GM19351 (cell line): ENCODE results near the gene TMEM191C.
"Not testable (repeated sequence)": the region's sequence is repeated elsewhere in the genome, so short reads cannot be mapped to it uniquely, and the experiment has no call there.

Source experiments
- ATAC-seq: cut with Tn5 transposase; IDR thresholded peaks from one replicate; pipeline ENCODE4 v1.9.1; 2021; ENCODE audit warnings: mild to moderate bottlenecking, moderate library complexity; ENCODE audit not compliant: unreplicated experiment

Gene TMEM191C

DNA sequence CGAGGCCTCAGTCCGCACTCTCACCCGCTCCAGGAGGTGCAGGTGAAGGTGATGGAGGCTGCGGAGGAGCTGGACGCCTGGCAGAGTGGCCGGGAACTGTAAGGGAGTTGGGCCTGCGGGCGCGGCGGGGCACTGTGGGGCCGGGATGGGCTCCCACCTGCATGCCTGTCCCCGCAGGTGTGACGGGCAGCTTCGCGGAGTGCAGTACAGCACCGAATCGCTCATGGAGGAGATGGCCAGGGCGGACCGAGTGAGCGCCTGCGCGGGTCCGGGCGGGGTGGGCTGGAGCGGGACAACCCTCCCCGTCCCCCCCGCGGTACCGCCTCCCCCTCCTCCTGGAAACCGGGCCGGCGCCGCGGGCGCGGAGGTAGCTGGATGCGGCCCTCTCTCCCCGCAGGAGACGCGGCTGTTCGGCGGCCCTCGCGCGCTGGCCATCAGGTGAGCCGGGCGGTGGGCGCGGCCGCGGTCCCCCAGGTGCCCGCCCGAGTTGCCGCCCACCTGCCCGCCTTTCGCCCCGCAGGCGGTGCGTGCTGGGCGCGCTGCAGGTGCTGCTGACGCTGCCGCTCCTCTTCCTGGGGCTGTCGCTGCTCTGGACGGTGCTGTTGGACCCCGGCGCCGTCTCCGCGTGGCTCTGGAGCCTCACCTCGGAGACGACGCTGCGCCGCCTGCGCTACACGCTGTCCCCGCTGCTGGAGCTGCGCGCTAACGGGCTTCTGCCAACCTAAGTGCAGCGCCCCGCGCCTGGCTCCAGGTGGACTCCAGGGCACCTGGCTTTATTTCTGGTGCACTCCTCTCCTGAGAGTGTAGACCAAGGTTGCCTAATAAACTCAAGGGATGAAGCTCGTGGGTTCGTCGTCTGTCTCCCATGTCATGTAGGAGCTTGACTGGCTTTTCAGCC, 2.2 kb downstream of the TMEM191C start:
- not testable (repeated sequence) for ATAC-seq

- ATAC-seq = not testable (repeated sequence)
Observed at GRCh38 chr22:21472984-21473383, 5.8 kb downstream of the TMEM191C start.

- ATAC-seq = not testable (repeated sequence)
Observed at GRCh38 chr22:21473664-21474063, 6.5 kb downstream of the TMEM191C start.

DNA sequence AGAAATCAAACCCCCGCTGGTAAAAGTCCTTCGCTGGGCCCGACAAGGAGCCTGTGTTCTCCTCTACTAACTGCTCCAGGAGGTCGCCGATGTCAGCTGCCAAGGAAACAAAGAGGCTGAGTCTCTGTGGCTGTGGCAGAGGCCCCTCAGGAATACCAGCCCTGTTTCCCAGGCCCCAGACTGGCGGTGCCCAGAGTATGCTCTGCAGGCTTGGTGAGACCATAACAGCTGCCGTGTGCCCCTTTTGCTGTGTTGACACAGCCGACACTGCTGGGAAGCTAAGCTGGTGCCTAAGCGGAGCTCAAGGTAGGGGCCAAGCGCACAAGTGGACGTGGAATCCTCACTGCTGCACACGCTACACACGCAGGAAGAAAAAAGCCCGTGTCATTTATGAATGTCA, 16.9 kb downstream of the TMEM191C start:
- ATAC-seq = not testable (repeated sequence)

GRCh38 chr22:21487723-21488122, 20.5 kb downstream of the TMEM191C start:
- not testable (repeated sequence) for ATAC-seq

DNA sequence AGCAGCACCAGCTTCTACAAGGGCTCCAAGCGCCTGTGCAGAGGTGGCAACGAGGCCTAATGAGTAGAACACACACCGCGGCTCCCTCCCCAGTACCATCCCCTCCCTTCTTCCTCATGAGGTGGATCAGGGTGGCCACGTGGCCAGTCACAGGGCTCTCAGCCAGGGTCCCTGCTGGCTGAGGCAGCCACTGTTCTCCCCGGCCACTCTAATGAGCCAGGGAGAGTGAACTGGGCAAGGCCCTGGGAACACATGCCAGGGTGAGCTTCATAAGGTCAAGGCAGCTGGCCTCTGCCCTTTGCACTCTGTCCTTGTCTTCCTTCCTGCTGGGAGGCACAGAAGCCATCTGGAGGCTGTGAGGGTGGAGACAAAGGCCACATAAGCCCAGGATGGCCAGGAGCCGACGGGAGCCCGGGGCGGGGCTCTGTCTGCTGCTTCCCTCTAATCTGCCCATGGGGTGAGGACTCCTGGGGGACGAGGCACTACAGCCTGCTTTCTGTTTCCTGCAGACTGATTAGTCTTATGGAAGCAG, 22.0 kb downstream of the TMEM191C start:
- ATAC-seq = not testable (repeated sequence)

- not testable (repeated sequence) for ATAC-seq
Observed at GRCh38 chr22:21490556-21490955, 23.4 kb downstream of the TMEM191C start.

GRCh38 chr22:21492271-21492670, 25.1 kb downstream of the TMEM191C start:
- not testable (repeated sequence) for ATAC-seq

DNA sequence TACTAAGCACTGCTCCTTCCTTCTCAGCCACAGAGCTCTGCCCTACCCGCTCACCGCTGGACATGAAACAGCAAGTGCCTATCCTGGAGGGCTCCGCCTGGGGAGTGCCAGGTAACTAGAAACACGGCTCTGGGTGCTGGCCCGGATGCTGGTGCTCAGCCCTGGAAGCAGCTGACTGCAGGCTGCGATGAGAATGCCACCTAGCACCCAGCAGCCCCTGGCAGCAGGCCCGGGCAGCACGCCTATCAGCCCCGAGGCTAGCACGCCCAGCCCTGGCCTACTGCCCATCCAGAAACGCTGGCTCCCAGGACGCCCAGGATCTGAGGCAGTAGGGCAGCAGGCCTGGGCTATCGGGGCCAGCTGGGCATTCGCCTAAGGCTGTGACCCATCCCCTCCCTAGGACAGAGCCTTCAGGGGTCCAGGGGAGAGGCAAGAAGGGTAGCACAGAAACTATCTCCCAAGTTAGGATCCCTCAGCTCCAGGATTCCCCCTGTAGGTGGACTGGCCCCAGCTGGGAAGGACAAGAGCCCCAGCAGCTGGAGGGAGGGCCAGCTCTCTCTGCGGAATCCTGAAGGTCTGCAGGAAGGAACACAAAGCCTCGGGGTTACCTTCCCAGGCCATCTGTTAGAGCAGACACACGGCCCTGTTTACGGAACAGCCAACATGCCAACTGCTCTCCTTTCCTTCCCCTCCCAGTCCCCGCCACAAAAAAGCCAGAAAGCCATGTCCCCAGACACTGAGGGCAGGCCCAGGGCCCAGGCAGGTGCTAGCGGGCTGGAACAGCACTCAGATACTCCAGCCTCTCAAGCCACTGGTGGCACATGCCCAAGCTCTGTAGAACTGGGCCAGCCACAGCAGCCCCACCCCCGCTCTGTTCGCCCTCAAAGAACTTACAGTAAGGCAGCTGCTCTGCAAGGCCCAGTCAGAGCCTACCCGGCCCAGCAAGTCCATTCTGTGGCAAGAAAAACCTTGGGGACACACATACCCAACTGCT, 26.9 kb downstream of the TMEM191C start:
- not testable (repeated sequence) for ATAC-seq

- not testable (repeated sequence) for ATAC-seq
Observed at GRCh38 chr22:21497984-21498383, 30.8 kb downstream of the TMEM191C start.

GRCh38 chr22:21498489-21498888, 31.3 kb downstream of the TMEM191C start:
- not testable (repeated sequence) for ATAC-seq

- ATAC-seq = not testable (repeated sequence)
Observed at GRCh38 chr22:21499623-21500506, 32.7 kb downstream of the TMEM191C start.

- not testable (repeated sequence) for ATAC-seq
Observed at GRCh38 chr22:21510397-21510796, 43.2 kb downstream of the TMEM191C start.

DNA sequence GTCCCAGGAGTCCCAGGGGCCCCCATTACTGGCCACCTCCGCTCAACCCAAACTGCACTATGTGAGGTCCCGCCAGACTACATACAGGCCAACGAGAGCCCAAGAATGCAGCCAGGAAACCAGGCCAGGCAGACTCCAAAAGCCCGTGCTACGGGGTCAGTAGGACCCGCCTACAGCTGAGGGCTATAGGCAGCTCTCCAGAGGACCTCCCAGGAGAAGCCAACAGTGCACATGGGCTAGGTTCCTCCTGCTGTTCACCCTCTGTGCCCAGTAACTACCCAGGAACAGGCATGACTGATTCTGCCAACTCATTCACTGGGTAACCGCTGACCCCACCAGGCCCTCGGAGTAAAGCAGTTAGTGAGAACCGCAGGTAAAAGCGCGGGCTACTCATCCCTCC, 44.8 kb downstream of the TMEM191C start:
- ATAC-seq = not testable (repeated sequence)

DNA sequence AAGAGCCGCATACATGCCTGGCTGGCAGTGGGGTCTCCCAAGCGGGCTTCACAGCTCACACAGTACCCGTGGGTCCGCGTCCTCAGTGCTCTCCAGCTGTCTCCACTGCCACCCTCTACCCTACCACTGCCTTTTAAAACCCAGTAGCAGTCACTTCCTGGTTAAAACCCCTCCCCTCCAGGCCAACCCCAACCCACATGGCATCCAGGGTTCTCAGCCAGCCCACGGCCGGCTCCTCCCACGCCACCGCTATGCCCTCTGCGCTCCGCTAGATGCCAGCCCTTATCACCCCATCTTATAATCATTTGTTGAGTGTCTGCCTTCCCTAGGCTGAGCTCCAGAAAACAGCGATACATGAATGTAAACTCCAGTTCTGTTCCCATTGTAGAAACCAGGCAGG, 46.9 kb downstream of the TMEM191C start:
- not testable (repeated sequence) for ATAC-seq

DNA sequence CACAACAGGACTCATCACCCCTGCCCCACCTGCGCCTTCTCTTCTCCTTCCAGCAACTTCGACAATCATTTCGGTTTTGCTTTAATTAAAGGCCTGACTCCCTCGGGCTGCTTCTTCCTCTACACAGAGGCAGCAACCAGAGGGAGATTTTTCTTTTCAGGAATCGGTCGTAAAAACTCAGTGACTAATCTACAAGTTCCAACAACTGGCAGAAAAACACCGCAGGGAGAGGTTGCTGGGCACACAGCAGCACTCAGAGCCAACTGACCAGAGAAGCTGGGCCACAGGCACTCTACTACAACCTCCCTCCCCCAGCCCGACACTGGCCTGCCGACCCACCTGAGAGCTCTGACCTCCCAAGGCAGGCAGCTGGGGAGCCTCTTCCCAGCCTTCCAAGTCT, 48.0 kb downstream of the TMEM191C start:
- ATAC-seq = not testable (repeated sequence)

DNA sequence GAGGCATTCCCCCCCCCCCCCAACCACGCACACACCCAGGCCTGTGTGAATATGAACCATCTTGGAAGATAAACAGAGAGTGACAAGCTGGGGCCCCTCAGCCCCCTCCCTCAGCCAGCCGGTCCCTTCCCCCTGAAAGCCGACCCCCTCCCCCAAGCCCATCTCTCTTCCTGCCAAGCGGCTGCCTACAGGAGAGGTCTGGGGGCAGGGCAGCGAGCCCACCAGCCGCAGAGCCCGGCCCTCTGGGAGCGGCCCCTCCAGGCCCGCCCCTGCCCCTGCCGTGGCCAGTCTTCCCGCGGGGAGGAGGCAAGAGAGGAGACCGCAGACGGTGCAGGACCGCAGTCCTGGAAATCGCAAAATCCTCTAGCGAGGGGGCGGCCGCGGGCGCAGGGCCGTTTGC, 49.3 kb downstream of the TMEM191C start:
- ATAC-seq = not testable (repeated sequence)

- peak; percentile 69 for ATAC-seq
Observed at GRCh38 chr22:21516970-21517764, 50.0 kb downstream of the TMEM191C start.
